WTC11 (cell line): ENCODE data around the gene WDR54. TPM values are rescaled to one million over a fixed set of nuclear protein-coding genes. Genes with fewer than 3 reads are reported as not detected.

Experiments used
- ATAC-seq: fragments of 200-7000 bp; cut with Tn5 transposase; 2 replicates; pipeline ENCODE4 v1.10.0; 2021; ENCODE audit warnings: mild to moderate bottlenecking, moderate library complexity
- CTCF ChIA-PET: fragments of 300-600 bp; sonication (Branson Sonifier 250); formaldehyde crosslinking; loops from one replicate; lab custom pipeline; 2021; ENCODE audit warnings: antibody characterized with exemption; lab: Charles Lee
- POLR2A ChIA-PET: fragments of 350-600 bp; sonication (Branson Sonifier 250); formaldehyde crosslinking; loops from one replicate; lab custom pipeline; 2021; ENCODE audit warnings: antibody characterized with exemption; lab: Charles Lee
- DNase-seq: peaks from one replicate; pipeline ENCODE4 v3.0.0; 2021; ENCODE audit warnings: low spot score
- H3K27ac Mint-ChIP-seq: 2 replicates; pipeline ENCODE4 v1.8.0; 2021; ENCODE audit warnings: mixed read lengths
- H3K27me3 Mint-ChIP-seq: 2 replicates; pipeline ENCODE4 v1.8.0; 2021; ENCODE audit warnings: low read depth, mild to moderate bottlenecking, moderate library complexity, mixed read lengths
- H3K36me3 Mint-ChIP-seq: 2 replicates; pipeline ENCODE4 v1.8.0; 2021; ENCODE audit warnings: mixed read lengths
- H3K4me1 Mint-ChIP-seq: 2 replicates; pipeline ENCODE4 v1.8.0; 2022; ENCODE audit warnings: mixed read lengths
- H3K4me3 Mint-ChIP-seq: 2 replicates; pipeline ENCODE4 v1.8.0; 2021; ENCODE audit warnings: mild to moderate bottlenecking, moderate library complexity, mixed read lengths
- H3K9me3 Mint-ChIP-seq: 2 replicates; pipeline ENCODE4 v1.8.0; 2021; ENCODE audit warnings: mixed read lengths
- CREM ChIP-seq: sonication (generic); formaldehyde crosslinking; IDR thresholded peaks from 2 replicates; pipeline ENCODE4 v1.8.1; 2022; ENCODE audit warnings: mild to moderate bottlenecking, missing genetic modification reagents, moderate library complexity
- ELF4 ChIP-seq: sonication (generic); formaldehyde crosslinking; IDR thresholded peaks from 2 replicates; pipeline ENCODE4 v1.8.1; 2022; ENCODE audit warnings: low read depth, mild to moderate bottlenecking, moderate library complexity, missing genetic modification reagents
- ETV6 ChIP-seq: sonication (generic); formaldehyde crosslinking; IDR thresholded peaks from 2 replicates; pipeline ENCODE4 v1.8.1; 2022; ENCODE audit warnings: mild to moderate bottlenecking, missing genetic modification reagents
- GABPB1 ChIP-seq: sonication (generic); formaldehyde crosslinking; IDR thresholded peaks from 2 replicates; pipeline ENCODE4 v1.8.1; 2023; ENCODE audit warnings: mild to moderate bottlenecking, missing genetic modification reagents
- JAZF1 ChIP-seq: fragments of 250-450 bp; sonication (Bioruptor Pico); IDR thresholded peaks from 2 replicates; pipeline ENCODE4 v1.9.0; 2021; ENCODE audit warnings: moderate library complexity, mild to moderate bottlenecking, inconsistent platforms
- KAT7 ChIP-seq: sonication (generic); formaldehyde crosslinking; IDR thresholded peaks from 2 replicates; pipeline ENCODE4 v1.8.1; 2023; ENCODE audit warnings: missing genetic modification reagents, mild to moderate bottlenecking, borderline replicate concordance
- MLX ChIP-seq: sonication (generic); formaldehyde crosslinking; IDR thresholded peaks from 2 replicates; pipeline ENCODE4 v1.8.1; 2023; ENCODE audit warnings: mild to moderate bottlenecking, missing genetic modification reagents, moderate library complexity
- NFATC4 ChIP-seq: fragments of 250-450 bp; sonication (Bioruptor Pico); IDR thresholded peaks from 2 replicates; pipeline ENCODE4 v1.9.0; 2021; ENCODE audit warnings: mild to moderate bottlenecking
- OVOL2 ChIP-seq: fragments of 250-450 bp; sonication (Bioruptor Pico); IDR thresholded peaks from 2 replicates; pipeline ENCODE4 v1.9.0; 2021; ENCODE audit warnings: mild to moderate bottlenecking, borderline replicate concordance
- PRRX2 ChIP-seq: fragments of 250-450 bp; sonication (Bioruptor Pico); IDR thresholded peaks from 2 replicates; pipeline ENCODE4 v1.8.0; 2021; ENCODE audit warnings: mild to moderate bottlenecking
- SMAD3 ChIP-seq: sonication (generic); formaldehyde crosslinking; IDR thresholded peaks from 2 replicates; pipeline ENCODE4 v1.8.0; 2022; ENCODE audit warnings: missing genetic modification reagents, mild to moderate bottlenecking, borderline replicate concordance
- SOX15 ChIP-seq: fragments of 250-450 bp; sonication (Bioruptor Pico); IDR thresholded peaks from 2 replicates; pipeline ENCODE4 v1.9.0; 2021; ENCODE audit warnings: mild to moderate bottlenecking
- ZBTB21 ChIP-seq: sonication (generic); formaldehyde crosslinking; IDR thresholded peaks from 2 replicates; pipeline ENCODE4 v1.8.1; 2023; ENCODE audit warnings: mild to moderate bottlenecking, missing genetic modification reagents, borderline replicate concordance
- ZBTB43 ChIP-seq: sonication (generic); formaldehyde crosslinking; IDR thresholded peaks from 2 replicates; pipeline ENCODE4 v1.8.1; 2023; ENCODE audit warnings: mild to moderate bottlenecking, missing genetic modification reagents
- ZNF121 ChIP-seq: sonication (generic); formaldehyde crosslinking; IDR thresholded peaks from 2 replicates; pipeline ENCODE4 v1.8.0; 2023; ENCODE audit warnings: missing genetic modification reagents
- ZNF219 ChIP-seq: sonication (generic); formaldehyde crosslinking; IDR thresholded peaks from 2 replicates; pipeline ENCODE4 v1.8.0; 2023; ENCODE audit warnings: missing genetic modification reagents, mild to moderate bottlenecking, borderline replicate concordance
- ZNF416 ChIP-seq: fragments of 250-450 bp; sonication (Bioruptor Pico); IDR thresholded peaks from 2 replicates; pipeline ENCODE4 v1.9.0; 2021; ENCODE audit warnings: mild to moderate bottlenecking, inconsistent platforms
- ZNF423 ChIP-seq: fragments of 250-450 bp; sonication (Bioruptor Pico); IDR thresholded peaks from 2 replicates; pipeline ENCODE4 v2.1.2; 2022; ENCODE audit warnings: mild to moderate bottlenecking, moderate library complexity
- ZNF532 ChIP-seq: fragments of 250-450 bp; sonication (Bioruptor Pico); IDR thresholded peaks from 2 replicates; pipeline ENCODE4 v1.9.0; 2021; ENCODE audit warnings: mild to moderate bottlenecking, borderline replicate concordance
- total RNA-seq: library from RNA; stranded (reverse); gene quantifications from 3 replicates; pipeline ENCODE4 v1.2.3, GENCODE V29; 2021
- TF ChIP-seq, protein P1 (sequence below): sonication (generic); formaldehyde crosslinking; conservative IDR thresholded peaks from 2 replicates; pipeline ENCODE4 v1.8.1; 2023; ENCODE audit warnings: mild to moderate bottlenecking, low read depth, missing genetic modification reagents, moderate library complexity
- TF ChIP-seq, protein P2 (sequence below): sonication (generic); formaldehyde crosslinking; IDR thresholded peaks from 2 replicates; pipeline ENCODE4 v1.8.0; 2022; ENCODE audit warnings: mild to moderate bottlenecking, missing genetic modification reagents
- TF ChIP-seq, protein P3 (sequence below): sonication (generic); formaldehyde crosslinking; IDR thresholded peaks from 2 replicates; pipeline ENCODE4 v1.8.1; 2023; ENCODE audit warnings: mild to moderate bottlenecking, missing genetic modification reagents
- TF ChIP-seq, protein P4 (sequence below): sonication (generic); formaldehyde crosslinking; IDR thresholded peaks from 2 replicates; pipeline ENCODE4 v1.8.0; 2022; ENCODE audit warnings: mild to moderate bottlenecking, missing genetic modification reagents

The WDR54 gene
- total RNA-seq, 1 experiment from 2014 or later: 55.2 TPM

DNA sequence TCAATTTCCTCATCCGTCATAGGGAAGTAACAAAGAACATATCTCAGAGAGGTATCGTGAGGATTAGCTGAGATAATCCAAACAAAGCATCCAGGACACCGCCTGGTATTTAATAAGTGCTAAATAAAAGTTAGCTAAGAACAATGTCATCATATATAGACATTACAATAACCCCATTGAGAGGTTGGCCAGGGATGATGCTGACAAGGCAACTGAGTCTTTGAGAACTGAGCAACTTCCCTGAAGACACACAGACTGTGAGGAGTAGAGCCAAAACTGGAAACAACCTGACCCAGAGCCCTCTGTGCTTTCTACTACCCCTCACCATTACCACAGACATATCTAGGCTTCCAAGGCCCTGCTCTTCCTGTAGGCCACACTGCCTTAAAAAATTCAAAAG is 39.8 kb upstream of the WDR54 start:
- H3K36me3 Mint-ChIP-seq: peaks cover 8% of the 10 kb centered on the region
- ChIA-PET POLR2A (interaction anchor here (1.7 kb wide), 1 partner anchor 10 kb away, joined by 12 read pairs; no protein-coding TSS in a partner anchor), CTCF (interaction anchor here (1.2 to 2.4 kb wide), 2 partner anchors 9 to 47 kb away, joined by 6 to 17 read pairs; no protein-coding TSS in a partner anchor)
- H3K4me3 Mint-ChIP-seq: no peak overlapping the region
- TF ChIP-seq ZNF219: no peak
- no peak for TF ChIP-seq OVOL2 (CRISPR knock-in tag)
- TF ChIP-seq NFATC4 (CRISPR knock-in tag): no peak
- TF ChIP-seq PRRX2 (CRISPR knock-in tag): no peak
- no peak for TF ChIP-seq ZNF423 (CRISPR knock-in tag)
- TF ChIP-seq GABPB1 (CRISPR knock-in tag): no peak
- no peak for TF ChIP-seq ZBTB21 (CRISPR knock-in tag)
- TF ChIP-seq ZNF121: no peak
- DNase-seq (no peak), ATAC-seq (no peak)
- H3K27ac Mint-ChIP-seq: no peak overlapping the region; the same call in 1 of the 2 replicates
- peaks cover 20% of the 10 kb centered on the region for H3K4me1 Mint-ChIP-seq
- no peaks in the 10 kb centered on the region for H3K9me3 Mint-ChIP-seq
- no peaks in the 10 kb centered on the region for H3K27me3 Mint-ChIP-seq

DNA sequence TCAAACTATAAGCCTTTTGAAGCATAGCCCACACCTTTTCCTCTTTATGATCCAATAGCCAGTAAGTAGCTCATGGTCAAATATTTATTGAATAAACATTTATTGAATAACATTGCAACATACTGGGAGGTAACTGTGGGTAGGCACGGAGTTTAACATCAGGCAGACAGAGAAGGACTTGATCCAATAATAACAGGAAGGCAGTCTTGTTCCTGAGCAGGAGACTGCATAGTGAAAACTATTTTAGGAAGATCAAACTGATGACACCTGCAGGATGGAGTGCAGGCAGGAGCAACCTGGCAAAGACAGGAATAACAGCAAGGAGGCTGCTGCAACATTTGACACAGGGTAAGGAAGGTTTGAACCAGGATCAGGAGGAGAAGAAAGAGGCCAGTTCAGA is 38.3 kb upstream of the WDR54 start:
- POLR2A ChIA-PET: interaction anchor here (1.7 kb wide), 1 partner anchor 8 kb away, joined by 12 read pairs; no protein-coding TSS in a partner anchor
- CTCF ChIA-PET: interaction anchor here (2.4 kb wide), 1 partner anchor 8 kb away, joined by 17 read pairs; no protein-coding TSS in a partner anchor
- TF ChIP-seq ZNF532 (CRISPR knock-in tag): no peak
- TF ChIP-seq MLX (CRISPR knock-in tag): no peak
- TF ChIP-seq ZNF219: no peak
- TF ChIP-seq ETV6 (CRISPR knock-in tag): no peak
- TF ChIP-seq SOX15 (CRISPR knock-in tag): no peak
- TF ChIP-seq, protein P1, sequence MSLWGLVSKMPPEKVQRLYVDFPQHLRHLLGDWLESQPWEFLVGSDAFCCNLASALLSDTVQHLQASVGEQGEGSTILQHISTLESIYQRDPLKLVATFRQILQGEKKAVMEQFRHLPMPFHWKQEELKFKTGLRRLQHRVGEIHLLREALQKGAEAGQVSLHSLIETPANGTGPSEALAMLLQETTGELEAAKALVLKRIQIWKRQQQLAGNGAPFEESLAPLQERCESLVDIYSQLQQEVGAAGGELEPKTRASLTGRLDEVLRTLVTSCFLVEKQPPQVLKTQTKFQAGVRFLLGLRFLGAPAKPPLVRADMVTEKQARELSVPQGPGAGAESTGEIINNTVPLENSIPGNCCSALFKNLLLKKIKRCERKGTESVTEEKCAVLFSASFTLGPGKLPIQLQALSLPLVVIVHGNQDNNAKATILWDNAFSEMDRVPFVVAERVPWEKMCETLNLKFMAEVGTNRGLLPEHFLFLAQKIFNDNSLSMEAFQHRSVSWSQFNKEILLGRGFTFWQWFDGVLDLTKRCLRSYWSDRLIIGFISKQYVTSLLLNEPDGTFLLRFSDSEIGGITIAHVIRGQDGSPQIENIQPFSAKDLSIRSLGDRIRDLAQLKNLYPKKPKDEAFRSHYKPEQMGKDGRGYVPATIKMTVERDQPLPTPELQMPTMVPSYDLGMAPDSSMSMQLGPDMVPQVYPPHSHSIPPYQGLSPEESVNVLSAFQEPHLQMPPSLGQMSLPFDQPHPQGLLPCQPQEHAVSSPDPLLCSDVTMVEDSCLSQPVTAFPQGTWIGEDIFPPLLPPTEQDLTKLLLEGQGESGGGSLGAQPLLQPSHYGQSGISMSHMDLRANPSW (CRISPR knock-in tag): no peak
- no peak for TF ChIP-seq ZNF416 (CRISPR knock-in tag)
- TF ChIP-seq SMAD3 (CRISPR knock-in tag): no peak
- no peak for TF ChIP-seq KAT7 (CRISPR knock-in tag)
- no peak for TF ChIP-seq JAZF1 (CRISPR knock-in tag)
- no peak for TF ChIP-seq ELF4 (CRISPR knock-in tag)
- no peak for TF ChIP-seq ZBTB43
- TF ChIP-seq, protein P2, sequence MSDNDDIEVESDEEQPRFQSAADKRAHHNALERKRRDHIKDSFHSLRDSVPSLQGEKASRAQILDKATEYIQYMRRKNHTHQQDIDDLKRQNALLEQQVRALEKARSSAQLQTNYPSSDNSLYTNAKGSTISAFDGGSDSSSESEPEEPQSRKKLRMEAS (CRISPR knock-in tag): no peak
- TF ChIP-seq, protein P3, sequence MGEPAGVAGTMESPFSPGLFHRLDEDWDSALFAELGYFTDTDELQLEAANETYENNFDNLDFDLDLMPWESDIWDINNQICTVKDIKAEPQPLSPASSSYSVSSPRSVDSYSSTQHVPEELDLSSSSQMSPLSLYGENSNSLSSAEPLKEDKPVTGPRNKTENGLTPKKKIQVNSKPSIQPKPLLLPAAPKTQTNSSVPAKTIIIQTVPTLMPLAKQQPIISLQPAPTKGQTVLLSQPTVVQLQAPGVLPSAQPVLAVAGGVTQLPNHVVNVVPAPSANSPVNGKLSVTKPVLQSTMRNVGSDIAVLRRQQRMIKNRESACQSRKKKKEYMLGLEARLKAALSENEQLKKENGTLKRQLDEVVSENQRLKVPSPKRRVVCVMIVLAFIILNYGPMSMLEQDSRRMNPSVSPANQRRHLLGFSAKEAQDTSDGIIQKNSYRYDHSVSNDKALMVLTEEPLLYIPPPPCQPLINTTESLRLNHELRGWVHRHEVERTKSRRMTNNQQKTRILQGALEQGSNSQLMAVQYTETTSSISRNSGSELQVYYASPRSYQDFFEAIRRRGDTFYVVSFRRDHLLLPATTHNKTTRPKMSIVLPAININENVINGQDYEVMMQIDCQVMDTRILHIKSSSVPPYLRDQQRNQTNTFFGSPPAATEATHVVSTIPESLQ (CRISPR knock-in tag): no peak
- no peak for TF ChIP-seq CREM (CRISPR knock-in tag)
- TF ChIP-seq, protein P4, sequence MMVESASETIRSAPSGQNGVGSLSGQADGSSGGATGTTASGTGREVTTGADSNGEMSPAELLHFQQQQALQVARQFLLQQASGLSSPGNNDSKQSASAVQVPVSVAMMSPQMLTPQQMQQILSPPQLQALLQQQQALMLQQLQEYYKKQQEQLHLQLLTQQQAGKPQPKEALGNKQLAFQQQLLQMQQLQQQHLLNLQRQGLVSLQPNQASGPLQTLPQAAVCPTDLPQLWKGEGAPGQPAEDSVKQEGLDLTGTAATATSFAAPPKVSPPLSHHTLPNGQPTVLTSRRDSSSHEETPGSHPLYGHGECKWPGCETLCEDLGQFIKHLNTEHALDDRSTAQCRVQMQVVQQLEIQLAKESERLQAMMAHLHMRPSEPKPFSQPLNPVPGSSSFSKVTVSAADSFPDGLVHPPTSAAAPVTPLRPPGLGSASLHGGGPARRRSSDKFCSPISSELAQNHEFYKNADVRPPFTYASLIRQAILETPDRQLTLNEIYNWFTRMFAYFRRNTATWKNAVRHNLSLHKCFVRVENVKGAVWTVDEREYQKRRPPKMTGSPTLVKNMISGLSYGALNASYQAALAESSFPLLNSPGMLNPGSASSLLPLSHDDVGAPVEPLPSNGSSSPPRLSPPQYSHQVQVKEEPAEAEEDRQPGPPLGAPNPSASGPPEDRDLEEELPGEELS (CRISPR knock-in tag): no peak
- TF ChIP-seq, all 79 proteins: peak for 0
- ATAC-seq (no peak), DNase-seq (no peak)
- Mint-ChIP-seq H3K9me3 (no peaks in the 10 kb centered on the region), H3K27ac (no peak overlapping the region), H3K36me3 (no peaks in the 10 kb centered on the region), H3K4me3 (no peak overlapping the region), H3K27me3 (no peaks in the 10 kb centered on the region), H3K4me1 (peaks cover 20% of the 10 kb centered on the region)
